C4-2B (cell line): ENCODE measurements around the gene KRT1.

Experiments
- ZFX ChIP-seq: fragments of 450-650 bp; IDR thresholded peaks from 2 replicates; pipeline ENCODE4 v1.6.1; 2017
- TF ChIP-seq, protein P1 (sequence below): fragments of 450-650 bp; conservative IDR thresholded peaks from 2 replicates; pipeline ENCODE4 v1.5.1; 2017; ENCODE audit warnings: mild to moderate bottlenecking

DNA sequence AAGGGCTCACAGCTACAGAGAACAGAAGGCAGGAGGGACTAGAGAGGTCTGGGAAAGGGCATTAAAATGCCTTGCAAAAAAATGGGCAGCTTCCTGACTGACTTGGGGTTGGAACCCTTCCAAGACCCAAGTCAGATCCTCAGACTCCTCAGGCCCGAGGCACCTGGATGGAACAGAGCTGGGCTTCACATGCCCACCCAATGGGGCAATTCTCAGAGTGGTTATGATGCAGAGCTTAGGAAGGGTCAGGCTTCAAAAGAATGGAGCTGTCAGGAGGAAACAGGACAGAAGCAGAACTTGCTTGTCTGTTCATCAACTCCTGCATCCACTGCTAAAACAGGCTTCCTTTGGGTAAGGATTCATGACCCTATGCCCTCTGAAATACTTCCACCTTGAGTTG lies 9.7 kb upstream of the KRT1 start:
- TF ChIP-seq, protein P1, sequence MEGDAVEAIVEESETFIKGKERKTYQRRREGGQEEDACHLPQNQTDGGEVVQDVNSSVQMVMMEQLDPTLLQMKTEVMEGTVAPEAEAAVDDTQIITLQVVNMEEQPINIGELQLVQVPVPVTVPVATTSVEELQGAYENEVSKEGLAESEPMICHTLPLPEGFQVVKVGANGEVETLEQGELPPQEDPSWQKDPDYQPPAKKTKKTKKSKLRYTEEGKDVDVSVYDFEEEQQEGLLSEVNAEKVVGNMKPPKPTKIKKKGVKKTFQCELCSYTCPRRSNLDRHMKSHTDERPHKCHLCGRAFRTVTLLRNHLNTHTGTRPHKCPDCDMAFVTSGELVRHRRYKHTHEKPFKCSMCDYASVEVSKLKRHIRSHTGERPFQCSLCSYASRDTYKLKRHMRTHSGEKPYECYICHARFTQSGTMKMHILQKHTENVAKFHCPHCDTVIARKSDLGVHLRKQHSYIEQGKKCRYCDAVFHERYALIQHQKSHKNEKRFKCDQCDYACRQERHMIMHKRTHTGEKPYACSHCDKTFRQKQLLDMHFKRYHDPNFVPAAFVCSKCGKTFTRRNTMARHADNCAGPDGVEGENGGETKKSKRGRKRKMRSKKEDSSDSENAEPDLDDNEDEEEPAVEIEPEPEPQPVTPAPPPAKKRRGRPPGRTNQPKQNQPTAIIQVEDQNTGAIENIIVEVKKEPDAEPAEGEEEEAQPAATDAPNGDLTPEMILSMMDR = no peak
- TF ChIP-seq ZFX = no peak
